ENCODE measurements around the gene GSTA1.
"Not testable (repeated sequence)": the region's sequence is repeated elsewhere in the genome, so short reads cannot be mapped to it uniquely, and the experiment has no call there.

GSTA1 gene

DNA sequence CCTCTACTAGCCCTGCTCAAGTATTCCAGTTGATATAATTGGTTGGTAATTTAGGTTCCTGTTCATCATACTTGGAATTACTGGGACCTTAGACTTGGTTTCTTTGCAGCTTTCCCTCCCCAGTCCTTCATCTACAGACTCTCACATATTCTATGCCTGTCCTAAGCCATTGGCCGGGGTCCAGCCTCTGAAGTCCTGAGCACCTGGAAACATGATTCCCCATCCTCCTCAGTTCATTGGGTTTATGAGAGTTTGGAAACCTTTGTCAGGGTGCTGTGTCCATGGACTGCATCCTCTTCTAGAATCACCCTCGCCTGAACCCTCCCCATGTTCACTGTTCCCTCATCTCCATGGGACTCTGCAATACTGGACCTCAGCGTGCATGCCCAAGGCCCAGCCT lies 49.2 kb downstream of the GSTA1 start:
- no peak overlapping the region for H3K9ac ChIP-seq
- TF ChIP-seq Cebpa-rat (IDR thresholded peaks at IDR 0.05): no peak

DNA sequence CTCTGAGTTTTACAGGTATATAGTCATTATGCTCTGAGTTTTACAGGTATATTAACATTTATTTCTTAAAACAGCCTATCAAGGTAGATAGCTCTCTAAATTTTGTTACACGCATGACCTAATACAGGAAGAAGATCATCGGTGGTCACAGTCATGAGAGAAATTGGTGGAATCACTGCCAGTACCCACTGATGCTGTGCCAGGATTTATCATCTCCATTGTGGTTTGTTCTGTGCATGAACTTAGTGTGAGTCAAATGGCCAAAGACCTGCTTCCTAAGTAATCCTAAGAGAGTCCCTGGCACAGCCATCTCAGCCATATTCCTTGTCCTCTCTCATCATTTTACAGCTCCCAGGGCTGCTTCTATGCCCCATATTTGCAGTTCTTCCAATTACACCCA lies 50.5 kb downstream of the GSTA1 start:
- H3K9ac ChIP-seq, H3K36me3 ChIP-seq, H3K27ac ChIP-seq, H4K20me1 ChIP-seq, H3K4me1 ChIP-seq, H3K4me3 ChIP-seq, H3K27me3 ChIP-seq, H3K4me2 ChIP-seq: not testable (repeated sequence)
- peaks cover 0 to 19% (median 12%) of the 10 kb centered on the region in 11 experiments; a peak in 16 of 22 replicates for H3K9me3 ChIP-seq (replicated peaks in 1 of 11)

More for the DNA sequence above, 49.2 kb downstream of the GSTA1 start:
- H4K20me1 ChIP-seq: no peaks in the 10 kb centered on the region
- no peak overlapping the region for H3K27ac ChIP-seq
- H3K27me3 ChIP-seq: no peaks in the 10 kb centered on the region
- no peak overlapping the region for H3K4me2 ChIP-seq
- H3K4me1 ChIP-seq: no peaks in the 10 kb centered on the region
- no peaks in the 10 kb centered on the region for H3K36me3 ChIP-seq
- no peak overlapping the region for H3K4me3 ChIP-seq
- peaks cover 0 to 19% (median 12%) of the 10 kb centered on the region in 11 experiments; a peak in 16 of 22 replicates for H3K9me3 ChIP-seq (replicated peaks in 1 of 11)

DNA sequence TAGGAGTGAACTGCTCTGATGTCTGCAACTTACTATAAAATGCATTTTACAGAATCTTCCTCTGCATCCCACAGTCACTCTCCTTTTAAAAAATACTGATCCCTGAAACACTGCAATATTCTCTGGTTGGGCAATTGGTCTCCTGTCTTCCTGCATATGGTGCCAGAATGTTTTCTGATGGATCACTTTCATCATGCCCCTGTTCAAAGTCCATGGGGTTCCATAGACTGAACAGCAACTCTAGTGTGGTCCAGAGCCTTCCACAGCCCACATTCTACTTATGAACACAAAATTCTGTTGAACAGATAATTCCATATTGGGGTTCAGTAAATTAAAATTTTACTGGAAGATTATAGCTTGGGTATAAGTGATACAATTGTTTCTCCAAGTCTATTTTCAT lies 51.3 kb downstream of the GSTA1 start:
- Histone ChIP-seq H3K27me3 (no peaks in the 10 kb centered on the region), H3K36me3 (no peaks in the 10 kb centered on the region), H3K27ac (no peak overlapping the region), H3K9me3 (replicated peaks in 1 of 11) (peaks cover 0 to 19% (median 12%) of the 10 kb centered on the region in 11 experiments; a peak in 16 of 22 replicates), H3K4me3 (no peak overlapping the region), H3K9ac (no peak overlapping the region), H3K4me1 (no peaks in the 10 kb centered on the region), H3K4me2 (no peak overlapping the region), H4K20me1 (no peaks in the 10 kb centered on the region)
- no peak for TF ChIP-seq Cebpa-rat (IDR thresholded peaks at IDR 0.05)

DNA sequence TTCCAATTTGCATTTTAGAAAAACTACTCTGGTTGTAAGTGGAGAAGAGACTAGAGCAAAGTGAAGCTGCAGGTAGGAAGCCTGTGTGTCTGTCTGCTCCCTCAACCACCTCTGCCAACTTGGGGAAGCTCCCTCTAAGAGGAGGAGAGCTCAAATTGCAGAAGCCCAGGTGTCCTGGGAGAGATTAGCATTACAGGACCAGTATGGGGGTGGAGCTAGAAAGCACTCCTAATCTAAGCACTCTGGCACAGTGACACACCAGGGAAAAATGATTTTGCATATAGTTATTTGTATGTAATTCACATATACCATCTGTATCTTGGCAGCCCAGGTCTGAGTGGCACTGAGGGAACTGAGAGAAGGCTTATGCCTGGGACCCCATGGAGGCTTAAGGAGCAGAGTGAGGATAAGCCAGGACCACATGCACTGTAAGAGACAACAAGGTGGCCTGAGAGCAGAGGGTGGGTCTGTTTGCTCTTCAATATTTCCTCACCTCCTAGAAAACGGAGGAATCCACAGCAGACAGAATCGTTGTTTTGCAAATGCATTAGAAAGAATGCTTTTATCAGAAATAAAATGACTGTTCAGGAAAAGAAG lies 54.0 kb downstream of the GSTA1 start:
- H4K20me1 ChIP-seq: no peaks in the 10 kb centered on the region
- H3K4me3 ChIP-seq: no peak overlapping the region
- no peak overlapping the region for H3K9ac ChIP-seq
- no peaks in the 10 kb centered on the region for H3K27me3 ChIP-seq
- H3K9me3 ChIP-seq (replicated peaks in 1 of 11): peaks cover 0 to 19% (median 12%) of the 10 kb centered on the region in 11 experiments; a peak in 16 of 22 replicates
- H3K4me2 ChIP-seq: no peak overlapping the region
- no peaks in the 10 kb centered on the region for H3K36me3 ChIP-seq
- no peak overlapping the region for H3K27ac ChIP-seq
- H3K4me1 ChIP-seq: no peaks in the 10 kb centered on the region
- TF ChIP-seq Cebpa-rat (IDR thresholded peaks at IDR 0.05): no peak

DNA sequence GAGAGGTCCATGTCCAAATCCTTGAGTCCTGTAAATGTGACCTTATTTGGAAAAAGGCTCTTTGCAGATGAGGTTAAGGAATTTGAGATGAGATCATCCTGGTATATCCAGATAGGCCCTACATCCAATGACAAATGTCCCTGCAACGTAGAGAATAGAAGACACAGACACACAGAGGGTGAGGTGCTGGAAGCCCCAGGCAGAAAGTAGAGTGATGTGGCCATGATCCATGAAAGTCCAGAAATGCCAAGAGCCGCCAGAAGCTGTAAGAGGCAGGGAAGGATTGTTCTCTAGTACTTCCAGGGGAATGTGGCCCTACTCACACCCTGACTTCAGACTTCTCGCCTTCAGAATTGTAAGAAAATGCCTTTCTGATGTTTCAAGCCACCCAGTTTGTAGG lies 56.3 kb downstream of the GSTA1 start:
- H3K36me3 ChIP-seq, H3K4me1 ChIP-seq, H3K27ac ChIP-seq, H3K4me2 ChIP-seq, H4K20me1 ChIP-seq, H3K27me3 ChIP-seq, H3K4me3 ChIP-seq, H3K9ac ChIP-seq: not testable (repeated sequence)
- H3K9me3 ChIP-seq (replicated peaks in 1 of 11): peaks cover 0 to 19% (median 12%) of the 10 kb centered on the region in 11 experiments; a peak in 16 of 22 replicates

DNA sequence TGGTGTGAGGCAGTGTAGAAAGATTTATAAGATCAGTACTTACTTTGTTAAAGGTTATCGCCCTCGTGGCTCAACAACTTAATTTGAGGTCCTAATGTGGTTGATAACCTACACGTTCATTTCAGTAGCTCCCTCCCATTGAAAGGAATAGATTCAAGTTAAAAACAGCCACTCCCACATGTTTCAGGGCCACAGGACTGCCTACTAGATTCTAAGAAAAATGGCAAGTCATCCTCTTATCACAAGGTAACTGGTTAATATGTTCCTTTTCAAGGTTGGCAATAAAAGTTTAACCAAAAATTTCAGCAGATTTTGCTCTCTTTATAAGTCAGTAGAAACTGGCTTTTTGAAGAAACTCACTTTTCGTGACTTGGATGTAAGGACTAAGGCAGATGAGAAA lies 57.4 kb downstream of the GSTA1 start:
- H3K36me3 ChIP-seq: no peaks in the 10 kb centered on the region
- no peaks in the 10 kb centered on the region for H4K20me1 ChIP-seq
- H3K9ac ChIP-seq: no peak overlapping the region
- H3K4me1 ChIP-seq: no peaks in the 10 kb centered on the region
- no peak overlapping the region for H3K4me2 ChIP-seq
- H3K27me3 ChIP-seq: no peaks in the 10 kb centered on the region
- H3K4me3 ChIP-seq: no peak overlapping the region
- H3K9me3 ChIP-seq (replicated peaks in 1 of 11): peaks cover under 1 to 16% (median 10%) of the 10 kb centered on the region in 11 experiments; a peak in 20 of 22 replicates
- no peak overlapping the region for H3K27ac ChIP-seq
- TF ChIP-seq Cebpa-rat (IDR thresholded peaks at IDR 0.05): no peak

DNA sequence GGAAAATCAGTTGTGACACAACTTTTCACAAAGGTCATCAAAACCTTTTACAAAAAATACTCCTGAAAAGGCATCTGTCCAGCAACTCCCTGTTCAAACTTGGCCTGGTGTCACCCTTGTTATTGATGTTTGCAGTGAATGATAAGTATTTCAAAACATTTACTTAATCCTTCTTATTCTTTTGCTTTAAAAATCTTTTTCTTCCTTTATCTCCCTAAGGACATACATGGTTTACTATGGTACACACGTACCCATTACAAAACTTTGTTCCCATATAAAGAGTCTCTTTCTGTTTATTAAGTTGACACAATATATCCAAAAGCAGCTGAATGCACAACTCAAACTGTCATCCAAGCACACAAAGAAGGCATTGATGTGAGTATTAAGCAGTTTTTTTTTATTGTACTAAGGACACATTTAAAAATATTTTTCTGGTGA lies 57.8 kb downstream of the GSTA1 start:
- Histone ChIP-seq H3K27ac (no peak overlapping the region), H3K4me2 (no peak overlapping the region), H3K4me1 (no peaks in the 10 kb centered on the region), H4K20me1 (no peaks in the 10 kb centered on the region), H3K36me3 (no peaks in the 10 kb centered on the region), H3K27me3 (no peaks in the 10 kb centered on the region), H3K9ac (no peak overlapping the region), H3K4me3 (no peak overlapping the region), H3K9me3 (replicated peaks in 1 of 11) (peaks cover 5 to 16% (median 10%) of the 10 kb centered on the region in 11 experiments; a peak in 21 of 22 replicates)
- no peak for TF ChIP-seq Cebpa-rat (IDR thresholded peaks at IDR 0.05)

DNA sequence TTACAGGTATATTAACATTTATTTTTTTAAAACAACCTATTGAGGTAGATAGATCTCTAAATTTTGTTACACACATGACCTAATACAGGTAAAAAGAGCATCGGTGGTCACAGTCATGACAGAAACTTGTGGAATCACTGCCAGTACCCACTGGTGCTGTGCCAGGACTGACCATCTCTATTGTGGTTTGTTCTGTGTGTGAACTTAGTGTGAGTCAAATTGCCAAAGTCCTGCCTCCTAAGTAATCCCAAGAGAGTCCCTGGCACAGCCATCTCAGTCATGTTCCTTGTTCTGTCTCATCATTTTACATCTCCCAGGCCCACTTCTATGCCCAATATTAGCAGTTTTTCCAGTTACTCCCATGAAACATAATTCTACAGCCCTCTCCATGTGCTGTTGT lies 61.7 kb downstream of the GSTA1 start:
- Histone ChIP-seq H3K4me1 (no peaks in the 10 kb centered on the region), H3K4me3 (no peak overlapping the region), H3K4me2 (no peak overlapping the region), H3K36me3 (no peaks in the 10 kb centered on the region), H3K9ac (no peak overlapping the region), H4K20me1 (no peaks in the 10 kb centered on the region), H3K27ac (no peak overlapping the region), H3K27me3 (no peaks in the 10 kb centered on the region), H3K9me3 (replicated peaks in 1 of 11) (peaks cover 12 to 33% (median 22%) of the 10 kb centered on the region in 11 experiments; a peak in 21 of 22 replicates)
- TF ChIP-seq Cebpa-rat (IDR thresholded peaks at IDR 0.05): no peak
